Measurements from ENCODE around the gene MYRFL.
"Not testable (repeated sequence)": the region's sequence is repeated elsewhere in the genome, so short reads cannot be mapped to it uniquely, and the experiment has no call there.

The MYRFL gene

DNA sequence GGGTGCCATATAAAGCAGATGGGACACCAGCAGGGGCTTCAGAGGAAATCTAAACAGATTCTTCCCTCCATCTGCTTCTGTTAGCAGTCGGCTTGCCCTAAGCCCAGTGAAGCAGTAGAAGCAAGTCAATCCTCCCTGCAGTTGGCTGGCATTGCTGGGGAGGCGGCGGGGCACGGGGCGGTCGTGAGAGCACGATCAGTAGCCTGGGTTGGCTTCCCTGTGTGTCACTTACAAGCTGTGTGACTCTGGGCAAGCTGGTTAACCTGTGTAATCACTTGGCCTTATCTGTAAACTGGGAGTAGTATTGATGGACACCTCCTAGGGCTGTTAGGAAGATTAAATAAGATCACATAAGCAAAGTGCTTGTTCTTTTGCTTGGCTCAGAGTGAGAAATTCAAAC lies 19.4 kb downstream of the MYRFL start:
- no peak for DNase-seq

DNA sequence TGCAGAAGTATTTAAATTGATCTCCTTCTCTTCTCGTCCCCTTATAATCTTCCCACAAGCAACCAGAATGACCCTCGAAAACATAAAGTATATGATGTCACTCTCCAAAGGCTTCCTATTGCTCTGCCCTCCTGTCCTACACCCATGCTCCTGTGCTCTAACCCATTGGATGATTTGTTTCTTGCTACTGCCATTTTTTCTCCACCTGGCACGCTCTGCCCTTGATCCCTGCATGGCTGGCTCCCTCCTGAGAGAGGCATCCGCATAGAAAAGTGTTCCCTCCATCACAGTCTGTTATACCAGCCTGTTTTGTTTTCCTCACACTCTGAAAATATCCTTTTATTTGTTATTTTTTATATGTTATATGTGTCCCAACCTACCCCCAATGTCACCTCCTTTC lies 19.8 kb downstream of the MYRFL start:
- no peak for DNase-seq

DNA sequence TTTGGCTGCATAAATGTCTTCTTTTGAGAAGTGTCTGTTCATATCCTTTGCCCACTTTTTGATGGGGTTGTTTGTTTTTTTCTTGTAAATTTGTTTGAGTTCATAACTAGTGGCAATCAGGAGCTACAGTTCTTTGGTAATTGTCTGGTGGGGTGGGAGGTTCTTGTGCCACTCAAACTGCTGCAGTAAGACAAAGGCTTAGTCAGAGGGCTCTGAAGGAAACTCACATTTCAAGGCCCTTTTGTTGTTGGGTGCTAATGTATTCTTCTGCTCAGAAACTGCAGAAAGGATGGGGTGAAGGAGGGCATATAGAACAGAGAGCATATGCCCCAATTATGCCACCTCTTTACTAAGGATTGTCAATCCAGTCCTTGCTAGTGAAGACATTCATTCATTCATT lies 21.9 kb downstream of the MYRFL start:
- no peak for DNase-seq

DNA sequence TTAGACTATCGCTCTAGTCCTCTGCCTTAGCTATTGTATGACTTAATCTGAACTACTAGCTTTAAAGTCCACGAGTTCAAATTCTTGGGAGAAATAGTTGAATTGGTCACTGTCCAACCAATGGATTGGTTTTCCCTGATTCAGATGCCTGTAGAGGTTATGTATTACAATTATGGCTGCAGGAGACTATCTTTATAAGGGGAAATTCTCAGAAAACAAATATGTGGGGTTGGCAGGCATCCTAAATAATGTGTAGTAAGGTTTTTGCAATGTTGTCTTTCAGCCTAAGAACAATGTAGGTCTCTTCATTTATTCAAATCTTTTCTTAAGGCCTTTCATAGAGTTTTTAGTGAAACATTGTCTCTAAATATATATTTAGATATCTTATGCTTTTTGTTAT lies 26.9 kb downstream of the MYRFL start:
- DNase-seq = no peak

DNA sequence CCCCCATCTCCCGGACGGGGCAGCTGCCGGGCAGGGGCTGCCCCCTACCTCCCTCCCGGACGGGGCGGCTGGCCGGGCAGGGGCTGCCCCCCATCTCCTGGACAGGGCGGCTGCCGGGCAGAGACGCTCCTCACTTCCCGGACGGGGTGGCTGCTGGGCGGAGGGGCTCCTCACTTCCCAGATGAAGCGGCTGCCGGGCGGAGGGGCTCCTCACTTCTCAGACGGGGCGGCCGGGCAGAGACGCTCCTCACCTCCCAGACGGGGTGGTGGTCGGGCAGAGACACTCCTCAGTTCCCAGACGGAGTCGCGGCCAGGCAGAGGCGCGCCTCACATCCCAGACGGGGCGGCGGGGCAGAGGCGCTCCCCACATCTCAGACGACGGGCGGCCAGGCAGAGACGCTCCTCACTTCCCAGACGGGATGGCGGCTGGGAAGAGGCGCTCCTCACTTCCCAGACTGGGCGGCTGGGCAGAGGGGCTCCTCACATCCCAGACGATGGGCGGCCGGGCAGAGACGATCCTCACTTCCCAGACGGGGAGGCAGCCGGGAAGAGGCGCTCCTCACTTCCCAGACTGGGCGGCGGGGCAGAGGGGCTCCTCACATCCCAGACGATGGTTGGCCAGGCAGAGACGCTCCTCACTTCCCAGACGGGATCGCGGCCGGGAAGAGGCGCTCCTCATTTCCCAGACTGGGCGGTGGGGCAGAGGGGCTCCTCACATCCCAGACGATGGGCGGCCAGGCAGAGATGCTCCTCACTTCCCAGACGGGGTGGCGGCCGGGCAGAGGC lies 28.3 kb downstream of the MYRFL start:
- DNase-seq = not testable (repeated sequence)

DNA sequence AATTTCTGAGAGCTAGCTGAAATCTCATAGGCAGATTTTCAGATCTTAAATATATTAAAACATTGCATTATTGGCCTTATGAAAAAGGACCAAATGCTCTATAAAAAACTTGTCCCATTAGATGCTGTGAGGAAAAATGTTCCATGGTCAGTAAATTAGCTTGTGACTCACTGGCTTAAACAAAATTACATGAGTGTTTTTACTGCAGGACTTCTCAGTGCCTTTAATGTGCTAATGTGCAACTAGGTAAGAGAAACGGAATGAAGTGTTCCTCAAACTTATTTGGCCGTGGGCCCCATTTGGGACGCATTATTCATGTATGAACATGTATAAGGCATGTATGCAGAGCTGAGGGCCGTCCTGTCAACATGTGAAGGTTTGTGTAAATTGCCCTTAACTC lies 41.7 kb downstream of the MYRFL start:
- no peak for DNase-seq

DNA sequence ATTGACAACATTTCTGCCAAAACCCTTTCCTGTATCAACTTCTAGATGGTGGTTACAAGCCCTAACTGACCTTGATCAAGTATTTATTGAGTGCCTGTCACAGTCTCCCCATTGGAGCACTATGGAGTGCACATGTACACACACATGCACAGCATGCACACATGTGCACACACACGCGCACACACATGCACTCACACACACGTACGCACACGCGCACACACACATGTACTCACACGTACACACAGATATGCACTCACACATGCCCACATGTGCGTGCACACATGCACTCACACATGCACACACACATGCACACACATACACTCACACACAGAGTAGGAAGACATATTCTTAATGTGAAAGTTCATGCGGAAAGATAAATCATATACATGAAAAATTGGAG lies 43.7 kb downstream of the MYRFL start:
- no peak for DNase-seq

DNA sequence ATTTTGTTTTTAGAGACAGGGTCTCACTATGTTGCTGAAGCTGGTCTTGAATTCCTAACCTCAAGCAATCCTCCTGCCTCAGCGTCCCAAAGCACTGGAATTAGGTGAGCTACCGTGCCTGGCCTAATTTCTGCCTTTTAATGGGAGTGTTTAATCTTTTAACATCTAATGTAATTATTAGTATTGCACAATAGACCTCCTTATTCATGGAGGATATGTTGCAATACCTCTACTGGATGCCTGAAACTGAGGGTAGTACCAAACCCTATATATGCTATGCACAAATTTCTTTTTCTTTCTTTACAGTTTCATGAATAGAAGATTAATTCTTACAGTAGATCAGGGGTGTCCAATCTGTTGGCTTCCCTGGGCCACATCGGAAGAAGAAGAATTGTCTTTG lies 47.8 kb downstream of the MYRFL start:
- no peak for DNase-seq

DNA sequence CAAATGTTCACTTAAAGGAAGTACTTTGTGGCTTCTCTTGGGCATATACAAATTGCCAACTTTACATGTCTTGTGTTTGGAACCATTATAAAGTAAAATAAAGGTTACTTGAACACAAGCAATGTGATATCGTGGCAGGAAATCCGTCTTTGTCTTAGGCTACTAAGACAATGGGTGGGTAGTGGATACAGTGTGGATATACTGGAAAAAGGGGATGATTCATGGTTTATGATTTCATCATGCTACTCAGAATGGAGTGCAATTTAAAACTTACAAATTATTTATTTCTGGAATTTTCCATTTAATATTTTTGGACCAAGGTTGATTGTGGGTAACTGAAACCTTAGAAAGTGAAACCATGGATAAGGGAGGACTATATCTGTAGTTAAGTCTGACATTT lies 48.4 kb downstream of the MYRFL start:
- no peak for DNase-seq

DNA sequence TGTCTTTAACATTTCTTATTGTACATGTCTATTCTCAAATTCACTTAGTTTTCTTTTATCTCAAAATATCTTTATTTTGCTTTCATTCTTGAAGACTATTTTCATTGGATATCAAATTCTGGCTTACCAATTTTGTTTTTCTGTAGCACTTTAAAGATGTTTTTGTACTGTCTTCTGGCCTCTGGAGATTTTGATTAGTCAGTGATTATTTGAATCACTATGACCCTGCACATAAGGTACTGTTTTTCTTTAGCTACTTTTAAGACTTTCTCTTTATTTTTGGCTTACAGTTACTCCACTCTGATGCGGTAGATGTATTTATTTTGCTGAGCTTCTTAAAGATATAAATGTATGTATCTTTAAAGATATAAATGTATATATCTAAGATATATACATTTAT lies 49.6 kb downstream of the MYRFL start:
- no peak for DNase-seq

DNA sequence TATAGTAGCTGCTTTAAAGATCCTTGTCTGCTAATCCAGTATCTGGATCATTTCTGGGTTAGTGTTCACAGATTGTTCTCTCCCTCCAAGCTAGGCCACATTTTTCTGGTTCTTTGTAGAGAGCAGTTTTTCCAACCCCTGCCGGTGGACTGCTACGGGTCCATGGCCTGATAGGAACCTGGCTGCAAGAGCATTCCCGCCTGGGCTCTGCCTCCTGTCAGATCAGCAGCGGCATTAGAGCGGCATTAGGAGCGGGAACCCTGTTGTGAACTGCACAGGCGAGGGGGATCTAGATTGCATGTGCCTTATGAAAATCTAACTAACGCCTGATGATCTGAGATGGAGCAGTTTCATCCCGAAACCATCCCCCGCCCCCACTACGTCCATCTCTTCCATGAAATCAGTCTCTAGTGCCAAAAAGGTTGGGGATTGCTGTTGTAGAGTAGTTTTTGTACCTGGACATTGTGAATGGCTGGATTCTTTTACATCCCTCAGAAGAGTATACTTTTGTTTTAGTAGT lies 50.4 kb downstream of the MYRFL start:
- DNase-seq = no peak

DNA sequence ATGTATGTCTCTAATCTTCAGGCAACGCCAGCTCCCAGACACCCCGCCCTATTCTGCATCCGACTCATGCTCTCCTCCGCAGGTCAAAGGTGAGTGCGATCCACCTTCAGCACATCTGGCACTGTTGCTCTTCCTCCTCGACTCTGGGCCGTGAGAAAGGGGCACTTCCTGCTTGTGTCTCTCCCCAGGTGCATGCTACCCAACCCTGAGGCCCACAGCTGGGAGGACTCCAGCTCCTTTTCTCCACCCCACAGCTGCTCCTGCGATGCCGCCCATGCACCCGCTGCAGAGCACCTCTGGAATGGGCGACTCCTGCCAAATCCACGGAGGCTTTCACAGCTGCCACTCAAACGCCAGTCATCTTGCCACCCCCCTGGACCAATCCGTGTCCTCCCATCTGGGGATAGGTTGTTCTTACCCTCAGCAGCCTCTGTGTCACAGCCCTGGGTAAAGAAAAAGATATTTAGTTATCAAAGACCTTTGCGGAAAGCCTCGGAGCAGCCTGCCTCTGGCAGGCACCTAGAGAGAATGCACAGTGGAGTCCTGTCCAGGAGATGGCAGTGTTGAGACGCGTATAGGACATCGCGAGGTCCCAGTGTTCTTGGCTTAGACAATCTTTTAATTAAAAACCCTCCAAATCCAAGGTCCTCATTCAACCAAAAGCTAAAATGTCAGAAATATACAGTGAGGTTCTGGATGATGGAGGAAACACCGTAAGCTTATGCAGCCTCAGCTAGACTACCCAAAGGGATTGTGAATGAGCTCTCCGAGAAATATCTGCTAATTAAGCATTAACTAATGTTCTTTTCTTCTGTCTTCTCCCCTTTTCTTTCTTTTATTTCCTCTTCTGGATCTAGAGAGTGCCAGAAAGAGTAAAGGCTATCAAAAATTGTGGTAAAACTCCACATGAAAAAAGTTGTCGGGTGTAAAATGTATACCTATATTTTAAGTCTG lies 54.3 kb downstream of the MYRFL start:
- DNase-seq = peak; percentile 64

DNA sequence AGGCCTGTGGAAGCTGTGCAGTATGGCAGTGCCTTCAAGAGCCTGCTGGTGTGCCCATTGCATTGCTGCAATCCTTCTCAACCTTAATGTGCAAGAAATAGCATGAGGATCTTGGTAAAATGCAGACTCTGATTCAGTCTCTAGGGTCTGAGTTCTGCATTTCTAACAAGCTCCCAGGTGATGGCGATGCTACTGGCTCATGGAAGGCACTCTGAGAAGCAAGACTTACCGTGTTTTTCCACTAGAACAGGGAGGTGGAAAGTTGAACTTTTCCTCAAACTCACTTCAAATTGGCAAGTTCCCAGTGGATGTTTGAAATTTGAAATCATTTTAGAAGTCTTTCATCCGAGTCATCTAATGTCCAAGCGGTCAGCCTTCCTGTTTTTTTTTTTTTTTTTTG lies 55.5 kb downstream of the MYRFL start:
- DNase-seq = no peak

DNA sequence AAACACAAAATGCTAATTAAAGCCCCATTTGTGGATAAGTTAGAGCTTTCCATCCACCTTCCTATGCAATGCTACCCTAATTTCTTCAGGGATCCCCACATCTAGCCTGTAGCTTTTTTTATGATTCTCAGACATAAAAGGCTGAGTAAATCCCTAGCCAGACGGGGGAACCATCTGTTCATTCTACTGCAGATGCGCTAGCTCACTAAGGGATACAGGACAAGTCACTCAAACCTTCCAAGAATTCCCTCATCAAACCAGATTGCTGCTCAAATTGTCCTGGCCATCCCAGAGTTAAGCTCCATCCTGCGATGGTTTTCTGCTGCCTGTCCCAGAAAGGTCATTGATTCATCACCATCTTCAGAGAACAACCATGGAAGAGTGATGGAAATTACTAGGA lies 56.7 kb downstream of the MYRFL start:
- no peak for DNase-seq

DNA sequence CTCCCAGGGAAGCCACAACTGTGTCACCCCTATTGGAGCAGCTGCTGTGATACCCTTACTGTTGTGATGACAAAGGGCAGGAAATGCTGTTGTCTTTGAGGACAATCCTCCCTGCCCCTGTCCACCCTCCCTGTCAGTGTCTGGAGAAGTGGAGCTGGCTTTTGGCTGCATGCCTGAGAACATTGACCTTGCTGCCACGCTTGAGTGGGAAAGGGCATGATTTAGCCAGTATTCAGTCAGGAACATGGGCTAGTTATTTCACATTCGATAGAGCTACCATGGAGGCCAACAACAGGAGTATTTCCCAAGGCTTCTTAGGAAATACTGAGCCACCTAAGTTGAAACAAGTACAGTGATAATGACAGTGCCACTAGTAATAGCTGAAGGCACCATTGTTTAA lies 59.4 kb downstream of the MYRFL start:
- DNase-seq = no peak

DNA sequence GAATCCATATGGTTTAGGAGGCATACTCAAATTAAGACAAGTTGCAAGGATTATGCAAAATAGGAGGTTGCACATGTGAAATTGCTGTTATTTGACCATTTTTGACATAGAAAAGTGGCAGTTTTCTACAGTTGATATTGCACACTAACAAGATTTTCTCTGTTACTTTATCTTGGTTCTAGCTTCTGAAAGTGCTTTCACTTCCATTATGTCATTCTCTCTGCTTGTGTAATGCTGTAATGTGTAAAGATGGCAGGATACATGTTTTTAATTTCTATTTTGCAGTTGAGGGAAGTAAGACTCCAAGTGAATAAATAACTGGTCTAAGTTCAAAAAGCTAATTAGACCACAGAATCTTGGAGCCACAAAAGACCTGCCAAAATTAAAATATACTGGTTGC lies 60.6 kb downstream of the MYRFL start:
- DNase-seq = no peak

DNA sequence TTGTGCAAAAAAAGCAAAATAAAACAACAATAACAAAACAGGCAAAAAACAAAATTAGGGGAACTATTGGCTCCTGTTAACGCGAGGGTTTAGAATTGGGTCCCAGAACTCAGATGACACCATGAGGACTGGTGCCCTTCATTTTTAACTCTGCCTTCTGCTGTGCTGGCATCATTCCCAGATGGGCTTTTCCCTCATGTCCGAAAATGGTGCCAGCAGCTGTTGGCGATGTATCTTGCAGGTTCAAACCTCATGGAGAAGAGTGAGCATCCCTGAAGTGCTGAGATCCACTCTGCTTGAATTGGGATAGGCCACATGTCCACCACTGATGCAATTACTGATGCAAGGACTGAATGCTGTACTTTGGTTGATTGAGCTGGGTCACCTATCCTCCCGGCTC lies 61.1 kb downstream of the MYRFL start:
- no peak for DNase-seq

DNA sequence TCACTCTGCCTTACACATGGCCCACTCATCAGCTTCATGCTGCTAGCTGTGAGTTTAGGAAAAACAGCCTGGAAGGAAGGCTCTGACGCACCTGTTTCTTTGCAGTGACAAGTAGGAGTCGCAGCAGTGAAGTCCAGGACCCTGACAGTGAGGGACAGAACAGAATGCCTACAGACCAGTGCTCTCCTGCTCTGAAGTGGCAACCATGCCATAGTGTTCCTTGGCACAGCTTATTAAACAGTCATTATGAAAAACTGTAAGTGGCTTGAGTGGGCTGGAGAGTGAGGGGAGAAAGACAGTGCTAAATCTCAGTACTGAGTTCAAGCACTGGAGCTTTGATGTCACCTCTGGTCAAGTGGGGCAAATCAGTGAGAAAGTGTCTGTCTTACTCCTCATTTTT lies 61.7 kb downstream of the MYRFL start:
- DNase-seq = no peak

DNA sequence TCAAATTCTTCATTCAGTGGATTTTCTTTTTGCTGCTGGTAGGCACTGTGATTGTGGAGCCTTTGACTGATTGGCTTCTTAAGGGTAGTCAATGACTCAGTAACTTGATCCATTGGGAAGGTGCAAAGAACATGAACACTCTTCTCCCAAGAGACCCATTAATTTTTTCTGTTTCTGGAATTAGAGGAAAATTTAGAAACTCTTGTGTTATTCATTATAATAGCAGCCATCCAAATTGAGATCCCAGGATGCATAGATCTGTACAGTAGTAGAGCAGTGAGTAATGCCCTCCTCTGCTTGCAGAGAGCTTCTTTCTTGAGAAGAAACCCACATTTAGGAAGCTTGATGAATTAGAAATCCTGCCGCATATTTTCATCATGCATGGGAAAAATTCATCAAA lies 63.9 kb downstream of the MYRFL start:
- no peak for DNase-seq

DNA sequence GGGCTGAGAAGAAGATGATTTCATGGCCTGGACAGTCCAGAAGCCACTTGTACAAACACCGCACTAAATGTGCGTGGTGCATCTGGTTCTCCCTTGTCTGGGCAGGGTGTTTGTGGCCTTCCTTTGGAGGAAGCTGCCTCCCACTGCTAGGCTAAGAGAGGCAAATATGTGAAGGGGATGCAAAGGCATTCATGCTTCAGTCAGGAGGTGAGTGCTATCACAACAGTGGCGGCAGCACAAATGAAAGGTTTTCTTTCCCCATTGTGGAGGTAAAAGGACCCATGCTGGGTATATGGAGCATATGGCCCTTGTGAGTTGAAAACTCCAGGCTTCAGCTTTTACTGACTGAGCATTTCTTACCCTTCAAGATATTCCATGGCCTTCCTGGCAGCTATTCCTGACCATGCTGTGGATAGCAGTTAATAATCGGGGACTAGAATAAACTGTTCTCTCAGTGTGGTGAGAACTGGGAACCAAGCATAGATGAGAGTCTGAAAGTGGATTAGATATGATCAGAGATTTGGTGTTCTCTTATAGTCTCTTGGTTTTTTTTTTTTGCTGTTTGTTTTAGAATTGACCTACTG lies 69.9 kb downstream of the MYRFL start:
- DNase-seq = no peak

DNA sequence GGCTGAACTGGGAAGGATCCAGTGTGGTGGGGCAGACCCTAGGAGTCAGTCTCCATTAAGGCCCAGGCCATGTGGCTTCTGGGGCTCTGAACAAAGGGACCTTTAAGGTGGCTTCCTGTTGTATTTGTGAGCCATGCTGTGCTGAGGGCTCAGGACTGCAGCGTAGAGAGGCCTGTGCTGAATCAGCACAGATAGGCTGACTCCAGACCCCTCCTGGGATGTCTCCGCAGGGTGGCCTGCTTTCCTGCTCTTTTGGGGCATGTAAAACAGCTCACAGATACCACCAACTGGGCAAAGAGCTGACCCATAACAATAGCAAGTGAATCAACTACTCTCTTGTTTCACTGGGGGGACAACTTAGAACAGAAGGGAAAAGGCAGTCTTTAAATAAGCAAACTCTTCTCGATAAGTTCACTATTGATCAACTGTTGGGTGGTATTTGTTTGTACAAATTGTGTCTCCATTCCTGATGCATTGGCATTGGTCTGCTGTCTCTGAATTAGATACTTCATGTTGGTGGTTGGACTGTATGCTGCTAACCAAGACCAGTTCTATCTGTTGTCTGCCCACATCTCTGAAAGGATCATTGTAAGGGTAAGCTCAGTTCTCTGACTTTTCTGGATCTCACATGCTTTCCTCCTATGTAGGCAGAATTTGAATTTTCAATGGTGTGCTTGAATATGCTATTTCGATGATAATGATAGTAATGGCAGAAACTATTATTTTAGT lies 71.8 kb downstream of the MYRFL start:
- DNase-seq = no peak

DNA sequence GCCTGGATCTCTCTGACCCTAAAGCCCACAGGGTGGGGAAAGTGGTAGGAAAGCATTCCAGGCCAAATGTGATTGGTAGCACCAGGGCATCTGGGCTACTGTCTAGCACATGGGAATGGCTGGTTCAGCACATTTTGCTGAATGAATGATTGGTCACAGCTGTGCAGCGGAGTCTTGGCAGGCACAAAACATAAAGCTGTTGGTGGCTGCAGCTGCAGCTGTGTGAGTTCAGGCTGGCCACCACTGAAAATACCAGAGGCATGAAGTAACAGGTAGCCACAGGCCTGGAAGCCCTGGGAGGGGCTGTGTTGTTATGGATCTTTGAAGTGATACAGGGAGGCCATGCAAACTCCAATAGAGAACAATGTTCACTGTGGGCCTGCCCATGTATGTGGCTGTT lies 72.7 kb downstream of the MYRFL start:
- no peak for DNase-seq

DNA sequence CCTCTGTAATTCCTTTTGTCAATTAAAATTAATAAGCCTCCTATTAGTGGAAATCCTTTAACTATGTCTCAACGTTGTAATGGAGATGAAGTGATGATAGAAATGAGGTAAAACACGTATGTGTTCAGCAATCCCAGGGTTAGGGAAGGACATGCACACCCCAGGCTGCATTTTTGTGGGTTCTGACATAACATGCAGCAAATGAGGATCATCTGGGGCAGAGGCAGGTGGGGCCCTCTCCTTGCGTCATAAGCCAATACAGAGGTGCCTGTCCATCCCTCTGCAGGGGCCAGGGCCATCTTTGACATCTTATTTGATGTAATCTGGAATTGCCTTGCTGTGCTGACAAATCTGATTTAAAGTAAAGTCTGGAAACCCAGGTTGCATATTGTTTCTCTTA lies 73.2 kb downstream of the MYRFL start:
- DNase-seq = no peak

Data from amniotic stem cell (primary cell).